ENCODE measurements around the gene ZBTB7B.

ZBTB7B gene

GRCh38 chr1:155063550-155064110, 61.0 kb downstream of the ZBTB7B start, which contains the start of gene EFNA4:
EFNA4 (plus strand) TSS chr1:155063740; CDS start chr1:155063824, 84 bp downstream.
- DNase-seq = peak; percentile 78

- DNase-seq = no peak
Observed at GRCh38 chr1:155064111-155064831, 61.7 kb downstream of the ZBTB7B start.

DNA sequence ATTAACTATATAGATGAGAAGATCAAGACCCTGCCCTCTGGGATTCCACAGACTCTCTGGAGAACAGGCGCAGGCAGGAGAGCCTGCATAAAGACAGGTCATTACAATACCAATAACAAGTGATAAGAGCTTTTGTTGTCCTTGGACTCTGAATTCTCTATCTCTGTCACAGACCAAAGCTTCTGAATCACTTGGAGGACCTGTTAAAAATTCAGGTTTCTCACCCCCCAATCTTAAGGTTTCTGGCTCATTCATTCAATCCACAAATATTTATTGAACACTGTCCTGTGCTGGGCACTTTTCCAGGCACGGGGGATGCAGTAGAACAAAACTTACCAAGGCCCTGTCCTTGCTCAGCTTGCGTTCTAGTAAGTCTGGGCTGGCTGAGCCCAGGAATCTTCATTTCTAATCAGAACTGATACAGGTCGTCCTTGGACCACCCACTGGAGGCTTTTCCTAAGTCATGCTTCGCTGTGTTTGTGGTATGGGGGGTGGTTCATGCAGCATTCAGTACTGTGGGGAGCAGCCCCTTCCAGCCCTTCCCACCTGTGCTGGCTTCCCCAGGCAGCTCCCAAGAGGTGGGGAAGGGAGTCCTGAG, 62.3 kb downstream of the ZBTB7B start:
- DNase-seq = no peak

DNA sequence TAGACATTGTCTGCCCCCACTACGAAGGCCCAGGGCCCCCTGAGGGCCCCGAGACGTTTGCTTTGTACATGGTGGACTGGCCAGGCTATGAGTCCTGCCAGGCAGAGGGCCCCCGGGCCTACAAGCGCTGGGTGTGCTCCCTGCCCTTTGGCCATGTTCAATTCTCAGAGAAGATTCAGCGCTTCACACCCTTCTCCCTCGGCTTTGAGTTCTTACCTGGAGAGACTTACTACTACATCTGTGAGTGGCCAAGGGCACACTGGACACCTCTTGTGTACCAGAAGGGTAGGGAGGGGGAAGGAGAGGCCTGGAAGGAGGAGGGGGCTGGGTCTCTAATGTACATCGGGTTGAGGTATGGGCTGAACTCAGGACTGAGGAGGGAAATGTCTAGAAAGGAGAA, 64.2 kb downstream of the ZBTB7B start:
- DNase-seq = no peak

All from stimulated activated CD4-positive, alpha-beta T cell treated with anti-CD3 and anti-CD28 coated beads, Interleukin-12 subunit alpha, Interleukin-12 subunit beta, amount 100 ng/mL, for 4 hours (primary cell).